Measurements from ENCODE around the gene ITPK1. TPM values are rescaled to one million over a fixed set of nuclear protein-coding genes. Genes with fewer than 3 reads are reported as not detected.

Gene ITPK1
- total RNA-seq, 1 donor, result 25.0 TPM

GRCh38 chr14:93099196-93099595 lies 16.5 kb downstream of the ITPK1 start:
- Histone ChIP-seq H2AFZ (ENCODE audit: low read length) (no peak overlapping the region), H3K27me3 (ENCODE audit: insufficient read depth, low read length) (no peaks in the 10 kb centered on the region), H3K9me3 (ENCODE audit: low read depth, low read length) (no peaks in the 10 kb centered on the region), H3K27ac (ENCODE audit: low read depth, low read length) (no peak overlapping the region), H3K4me2 (ENCODE audit: insufficient read depth, low read length) (no peak overlapping the region), H3K4me3 (ENCODE audit: insufficient read depth, low read length) (no peak overlapping the region), H3K4me1 (ENCODE audit: insufficient read depth, low read length) (no peaks in the 10 kb centered on the region), H3K79me2 (ENCODE audit: insufficient read depth, low read length) (peaks cover 23% of the 10 kb centered on the region), H4K20me1 (ENCODE audit: insufficient read depth, low read length) (peaks cover 19% of the 10 kb centered on the region), H3K36me3 (ENCODE audit: insufficient read depth, low read length) (no peaks in the 10 kb centered on the region)
- peak; percentile 52 for DNase-seq (ENCODE audit: insufficient read length, low spot score, missing footprints)
- no peak for TF ChIP-seq CTCF (IDR thresholded peaks at IDR 0.05; ENCODE audit: extremely low read depth, low read depth, low read length)

- Histone ChIP-seq H3K9me3 (ENCODE audit: low read depth, low read length) (no peaks in the 10 kb centered on the region), H2AFZ (ENCODE audit: low read length) (no peak overlapping the region), H3K27me3 (ENCODE audit: insufficient read depth, low read length) (no peaks in the 10 kb centered on the region), H3K4me2 (ENCODE audit: insufficient read depth, low read length) (no peak overlapping the region), H4K20me1 (ENCODE audit: insufficient read depth, low read length) (peaks cover 31% of the 10 kb centered on the region), H3K27ac (ENCODE audit: low read depth, low read length) (no peak overlapping the region), H3K79me2 (ENCODE audit: insufficient read depth, low read length) (peaks cover 25% of the 10 kb centered on the region), H3K4me1 (ENCODE audit: insufficient read depth, low read length) (no peaks in the 10 kb centered on the region), H3K36me3 (ENCODE audit: insufficient read depth, low read length) (no peaks in the 10 kb centered on the region), H3K4me3 (ENCODE audit: insufficient read depth, low read length) (no peak overlapping the region)
- no peak for TF ChIP-seq CTCF (IDR thresholded peaks at IDR 0.05; ENCODE audit: extremely low read depth, low read depth, low read length)
- peak; percentile 75 for DNase-seq (ENCODE audit: insufficient read length, low spot score, missing footprints)
Observed at GRCh38 chr14:93096691-93097322, 18.9 kb downstream of the ITPK1 start.

GRCh38 chr14:93095742-93096510 lies 19.8 kb downstream of the ITPK1 start:
- H3K27ac ChIP-seq (ENCODE audit: low read depth, low read length), result no peak overlapping the region
- H2AFZ ChIP-seq (ENCODE audit: low read length), result no peak overlapping the region
- no peak overlapping the region for H3K4me3 ChIP-seq (ENCODE audit: insufficient read depth, low read length)
- TF ChIP-seq CTCF (IDR thresholded peaks at IDR 0.05; ENCODE audit: extremely low read depth, low read depth, low read length), result no peak
- H4K20me1 ChIP-seq (ENCODE audit: insufficient read depth, low read length), result peaks cover 35% of the 10 kb centered on the region
- H3K36me3 ChIP-seq (ENCODE audit: insufficient read depth, low read length), result no peaks in the 10 kb centered on the region
- H3K4me1 ChIP-seq (ENCODE audit: insufficient read depth, low read length), result no peaks in the 10 kb centered on the region
- no peak overlapping the region for H3K4me2 ChIP-seq (ENCODE audit: insufficient read depth, low read length)
- no peaks in the 10 kb centered on the region for H3K9me3 ChIP-seq (ENCODE audit: low read depth, low read length)
- no peaks in the 10 kb centered on the region for H3K27me3 ChIP-seq (ENCODE audit: insufficient read depth, low read length)
- DNase-seq (ENCODE audit: insufficient read length, low spot score, missing footprints), result peak; percentile 81
- H3K79me2 ChIP-seq (ENCODE audit: insufficient read depth, low read length), result peaks cover 20% of the 10 kb centered on the region

Measured in osteoblast (primary cell).